ENCODE measurements around the gene SF3B1. TPM values are rescaled to one million over a fixed set of nuclear protein-coding genes. Genes with fewer than 3 reads are reported as not detected.

Gene SF3B1
- total RNA-seq, 2 experiments from 2014 or later = 498 to 529 TPM

DNA sequence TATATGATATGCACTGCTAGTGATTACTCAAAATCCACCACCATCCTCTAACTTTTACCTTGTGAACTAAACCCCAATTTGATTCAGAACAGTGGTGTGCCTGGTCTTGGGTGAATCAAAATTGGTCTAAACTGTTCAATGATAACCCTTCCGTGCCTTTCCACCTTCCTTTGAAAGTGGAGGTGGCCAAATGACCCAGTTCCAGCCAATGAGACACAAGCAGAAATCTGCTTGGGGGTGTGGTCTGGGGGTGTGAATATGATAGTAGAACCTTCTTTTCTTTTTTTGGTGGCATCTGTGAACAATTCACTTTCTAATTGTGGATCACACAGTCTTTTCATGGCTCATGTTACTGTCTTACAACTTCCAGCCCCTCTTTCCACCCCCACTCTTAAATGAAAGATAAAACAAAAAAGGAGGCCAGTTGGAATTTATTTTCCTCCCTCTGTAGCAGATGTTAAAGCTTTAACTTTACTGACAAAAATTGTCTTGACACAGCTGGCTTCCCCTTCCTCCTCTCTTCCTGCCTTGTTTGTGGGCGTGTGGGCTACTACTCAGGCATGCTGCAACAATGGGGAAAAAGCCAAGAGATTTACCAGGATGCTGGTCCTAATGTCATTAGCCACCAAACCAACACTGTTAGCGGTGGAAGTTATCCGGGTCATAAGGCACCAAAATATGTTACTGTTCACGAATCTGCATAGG lies 65.4 kb downstream of the SF3B1 start:
- Mint-ChIP-seq H3K36me3 (ENCODE audit: low read depth) (no peaks in the 10 kb centered on the region), H3K27ac (peak overlapping the region; percentile 34), H3K27me3 (no peaks in the 10 kb centered on the region), H3K4me3 (no peak overlapping the region), H3K9me3 (no peaks in the 10 kb centered on the region), H3K4me1 (ENCODE audit: low read depth) (peaks cover 26% of the 10 kb centered on the region)
- H3K27me3 ChIP-seq (ENCODE audit: control insufficient read depth in 1 of 2, insufficient read depth in 2 of 2, low read length in 2 of 2) = no peaks in the 10 kb centered on the region
- TF ChIP-seq, protein P1, sequence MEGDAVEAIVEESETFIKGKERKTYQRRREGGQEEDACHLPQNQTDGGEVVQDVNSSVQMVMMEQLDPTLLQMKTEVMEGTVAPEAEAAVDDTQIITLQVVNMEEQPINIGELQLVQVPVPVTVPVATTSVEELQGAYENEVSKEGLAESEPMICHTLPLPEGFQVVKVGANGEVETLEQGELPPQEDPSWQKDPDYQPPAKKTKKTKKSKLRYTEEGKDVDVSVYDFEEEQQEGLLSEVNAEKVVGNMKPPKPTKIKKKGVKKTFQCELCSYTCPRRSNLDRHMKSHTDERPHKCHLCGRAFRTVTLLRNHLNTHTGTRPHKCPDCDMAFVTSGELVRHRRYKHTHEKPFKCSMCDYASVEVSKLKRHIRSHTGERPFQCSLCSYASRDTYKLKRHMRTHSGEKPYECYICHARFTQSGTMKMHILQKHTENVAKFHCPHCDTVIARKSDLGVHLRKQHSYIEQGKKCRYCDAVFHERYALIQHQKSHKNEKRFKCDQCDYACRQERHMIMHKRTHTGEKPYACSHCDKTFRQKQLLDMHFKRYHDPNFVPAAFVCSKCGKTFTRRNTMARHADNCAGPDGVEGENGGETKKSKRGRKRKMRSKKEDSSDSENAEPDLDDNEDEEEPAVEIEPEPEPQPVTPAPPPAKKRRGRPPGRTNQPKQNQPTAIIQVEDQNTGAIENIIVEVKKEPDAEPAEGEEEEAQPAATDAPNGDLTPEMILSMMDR (IDR thresholded peaks at IDR 0.05) = no peak
- no peaks in the 10 kb centered on the region for H3K36me3 ChIP-seq (ENCODE audit: insufficient read depth, low read length)
- H3K4me3 ChIP-seq (ENCODE audit: low read length) = no peak overlapping the region
- peaks cover 0 to 4% of the 10 kb centered on the region in 2 experiments for H3K9me3 ChIP-seq (ENCODE audit: control insufficient read depth in 1 of 2, insufficient read depth in 1 of 2, low read length in 2 of 2)
- peaks cover 10% of the 10 kb centered on the region for H3K4me1 ChIP-seq (ENCODE audit: insufficient read depth, low read length)
- ATAC-seq (ENCODE audit: poor library complexity) (no peak), DNase-seq (no peak)
- ChIA-PET POLR2A (interaction anchor here (0.5 to 1.2 kb wide), 2 partner anchors 9 to 48 kb away, joined by 3 to 4 read pairs; no protein-coding TSS in a partner anchor), CTCF (interaction anchor here (1.0 to 1.5 kb wide), 2 partner anchors 250 to 256 kb away, joined by 3 read pairs; no protein-coding TSS in a partner anchor)
- no peak overlapping the region for H3K27ac ChIP-seq (ENCODE audit: low read depth in 1 of 2, low read length in 2 of 2)
- intact Hi-C loops (cut with DNase I, micrococcal nuclease) = no loop called here

DNA sequence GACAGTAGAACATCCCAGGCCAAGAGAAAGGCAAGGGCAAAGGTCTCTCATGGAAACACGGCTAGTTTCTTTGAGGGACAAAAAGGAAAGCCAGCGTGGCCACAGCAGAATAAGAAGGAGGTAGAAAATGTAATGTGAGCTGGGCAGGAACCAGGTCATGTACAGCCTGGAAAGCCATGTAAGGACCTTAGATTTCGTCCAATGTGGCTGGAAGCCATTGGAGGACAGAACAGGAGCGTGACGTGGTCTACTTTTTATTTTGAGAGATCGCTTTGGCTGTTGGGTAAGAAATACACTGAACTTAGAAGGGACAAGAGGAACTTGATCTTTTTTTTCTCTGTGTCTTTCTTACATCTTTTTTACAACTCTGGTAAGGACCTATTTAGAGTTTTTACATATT lies 66.4 kb downstream of the SF3B1 start:
- no peaks in the 10 kb centered on the region for H3K36me3 Mint-ChIP-seq (ENCODE audit: low read depth)
- H3K4me3 Mint-ChIP-seq = no peak overlapping the region
- POLR2A ChIA-PET = no interaction called here

DNA sequence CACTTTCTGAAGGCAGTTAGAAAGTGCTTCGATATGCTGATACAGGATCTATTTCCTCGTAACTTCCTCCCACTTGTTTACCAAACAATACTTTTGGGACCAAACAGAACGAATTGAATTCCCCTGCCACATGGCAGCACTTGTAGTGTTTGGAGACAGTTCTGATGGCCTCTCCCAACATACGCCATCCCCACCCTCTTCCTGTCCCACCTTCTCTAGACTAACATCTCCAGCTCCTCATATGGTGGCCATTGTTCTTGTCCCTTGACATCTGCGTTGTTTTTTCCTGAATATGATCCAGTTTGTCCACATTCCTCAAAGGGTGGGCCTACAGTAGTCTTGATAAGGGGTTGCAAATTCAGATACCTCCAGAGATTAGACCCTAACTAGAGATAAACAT lies 70.8 kb downstream of the SF3B1 start:
- intact Hi-C loops (cut with DNase I, micrococcal nuclease) = no loop called here
- no peaks in the 10 kb centered on the region for H3K36me3 ChIP-seq (ENCODE audit: insufficient read depth, low read length)
- POLR2A ChIA-PET = no interaction called here
- H3K9me3 ChIP-seq (ENCODE audit: control insufficient read depth in 1 of 2, insufficient read depth in 1 of 2, low read length in 2 of 2) = peaks cover 0 to 3% of the 10 kb centered on the region in 2 experiments
- H3K27ac Mint-ChIP-seq = no peak overlapping the region
- no peaks in the 10 kb centered on the region for H3K27me3 ChIP-seq (ENCODE audit: control insufficient read depth in 1 of 2, insufficient read depth in 2 of 2, low read length in 2 of 2)
- H3K36me3 Mint-ChIP-seq (ENCODE audit: low read depth) = no peaks in the 10 kb centered on the region
- H3K9me3 Mint-ChIP-seq = no peaks in the 10 kb centered on the region
- no peak for DNase-seq
- peaks cover 17% of the 10 kb centered on the region for H3K4me1 Mint-ChIP-seq (ENCODE audit: low read depth)
- H3K27ac ChIP-seq (ENCODE audit: low read depth in 1 of 2, low read length in 2 of 2) = no peak overlapping the region
- no peak overlapping the region for H3K4me3 ChIP-seq (ENCODE audit: low read length)
- TF ChIP-seq, protein P1 (IDR thresholded peaks at IDR 0.05) = no peak
- no peaks in the 10 kb centered on the region for H3K4me1 ChIP-seq (ENCODE audit: insufficient read depth, low read length)
- CTCF ChIA-PET = interaction anchor here (1.3 kb wide), 1 partner anchor 9 kb away, joined by 4 read pairs; no protein-coding TSS in a partner anchor
- no peak overlapping the region for H3K4me3 Mint-ChIP-seq
- no peaks in the 10 kb centered on the region for H3K27me3 Mint-ChIP-seq
- no peak for ATAC-seq (ENCODE audit: poor library complexity)

More for the DNA sequence above, 66.4 kb downstream of the SF3B1 start:
- intact Hi-C loops (cut with DNase I, micrococcal nuclease) = no loop called here
- peaks cover 10% of the 10 kb centered on the region for H3K4me1 ChIP-seq (ENCODE audit: insufficient read depth, low read length)
- H3K9me3 Mint-ChIP-seq = no peaks in the 10 kb centered on the region
- TF ChIP-seq, protein P1 (IDR thresholded peaks at IDR 0.05) = no peak
- peaks cover 22% of the 10 kb centered on the region for H3K4me1 Mint-ChIP-seq (ENCODE audit: low read depth)
- CTCF ChIA-PET = interaction anchor here (1.5 kb wide), 1 partner anchor 249 kb away, joined by 3 read pairs; no protein-coding TSS in a partner anchor
- H3K27me3 ChIP-seq (ENCODE audit: control insufficient read depth in 1 of 2, insufficient read depth in 2 of 2, low read length in 2 of 2) = no peaks in the 10 kb centered on the region
- no peak overlapping the region for H3K27ac Mint-ChIP-seq
- no peak for DNase-seq
- H3K9me3 ChIP-seq (ENCODE audit: control insufficient read depth in 1 of 2, insufficient read depth in 1 of 2, low read length in 2 of 2) = peaks cover 0 to 4% of the 10 kb centered on the region in 2 experiments
- H3K27me3 Mint-ChIP-seq = no peaks in the 10 kb centered on the region
- no peak overlapping the region for H3K4me3 ChIP-seq (ENCODE audit: low read length)
- H3K36me3 ChIP-seq (ENCODE audit: insufficient read depth, low read length) = no peaks in the 10 kb centered on the region
- no peak for ATAC-seq (ENCODE audit: poor library complexity)
- H3K27ac ChIP-seq (ENCODE audit: low read depth in 1 of 2, low read length in 2 of 2) = no peak overlapping the region

Data from CD4-positive, alpha-beta T cell (primary cell).